Ovary (tissue), 3 donors: ENCODE measurements around the gene PEAK1.

Source experiments
- CTCF ChIP-seq, 3 donors: fragments of 450-650 bp in 2 of 3; fragments of 200-600 bp in 1 of 3; IDR thresholded peaks; one replicate each; pipeline versions ENCODE4 v1.5.1 to v1.8.0; 2016 to 2022; ENCODE audit warnings: antibody characterized with exemption in 3 of 3, mild to moderate bottlenecking in 1 of 3
- EP300 ChIP-seq: sonication (generic); formaldehyde crosslinking; IDR thresholded peaks from one replicate; pipeline ENCODE4 v1.6.1; 2017; ENCODE audit warnings: antibody characterized with exemption
- donor health status: DM: no; HTN: no; CAD: no.

- no peak for TF ChIP-seq CTCF (IDR thresholded peaks at IDR 0.05)
- no peak for TF ChIP-seq EP300
These were observed 168.2 kb downstream of the PEAK1 start for GRCh38 chr15:77251662-77252061.
